ENCODE measurements around the gene SSX1. TPM values are rescaled to one million over a fixed set of nuclear protein-coding genes. Genes with fewer than 3 reads are reported as not detected.
"Not testable (repeated sequence)": the region's sequence is repeated elsewhere in the genome, so short reads cannot be mapped to it uniquely, and the experiment has no call there.

SSX1 gene, protein sequence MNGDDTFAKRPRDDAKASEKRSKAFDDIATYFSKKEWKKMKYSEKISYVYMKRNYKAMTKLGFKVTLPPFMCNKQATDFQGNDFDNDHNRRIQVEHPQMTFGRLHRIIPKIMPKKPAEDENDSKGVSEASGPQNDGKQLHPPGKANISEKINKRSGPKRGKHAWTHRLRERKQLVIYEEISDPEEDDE
- not detected in 2 replicates for total RNA-seq
- polyA plus RNA-seq (2012): not detected

DNA sequence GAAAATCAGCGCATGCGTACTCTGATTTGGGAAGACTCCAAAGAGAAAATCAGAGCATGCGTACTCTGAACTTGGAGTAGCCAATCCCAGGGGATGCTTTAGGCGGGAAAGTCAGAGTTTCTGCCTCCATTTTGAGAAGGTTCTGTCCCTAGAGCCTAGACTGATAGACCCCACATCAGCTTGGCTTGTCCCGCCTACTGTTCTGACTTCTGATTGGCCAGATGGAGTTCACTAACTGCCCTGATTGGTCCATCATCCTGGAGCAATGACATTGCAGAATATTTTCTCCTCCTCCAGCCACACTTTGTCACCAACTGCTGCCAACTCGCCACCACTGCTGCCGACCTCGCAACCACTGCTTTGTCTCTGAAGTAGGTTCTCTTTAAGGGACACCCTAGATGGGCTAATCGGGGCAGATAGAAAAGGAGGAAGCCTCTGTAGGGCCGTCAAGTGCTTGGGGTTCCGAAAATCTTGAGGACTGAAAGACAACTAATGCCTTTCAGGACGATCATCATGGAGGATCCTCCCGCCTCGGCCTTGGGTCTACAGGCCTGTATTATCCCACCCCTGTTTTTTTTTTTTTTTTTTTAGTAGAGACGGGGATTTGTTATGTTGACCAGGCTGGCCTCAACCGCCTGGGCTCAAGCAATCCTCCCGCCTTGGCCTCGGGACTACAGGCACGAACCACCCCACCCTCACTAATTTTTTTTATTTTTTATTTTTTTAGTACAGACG lies at the start of gene SSX1:
SSX1 (plus strand) TSS at position 331 of the 735 bp plus-strand sequence. CDS start 1,850 bp downstream, outside the sequence.
- not testable (repeated sequence) for DNase-seq (ENCODE audit: low read depth)

DNA sequence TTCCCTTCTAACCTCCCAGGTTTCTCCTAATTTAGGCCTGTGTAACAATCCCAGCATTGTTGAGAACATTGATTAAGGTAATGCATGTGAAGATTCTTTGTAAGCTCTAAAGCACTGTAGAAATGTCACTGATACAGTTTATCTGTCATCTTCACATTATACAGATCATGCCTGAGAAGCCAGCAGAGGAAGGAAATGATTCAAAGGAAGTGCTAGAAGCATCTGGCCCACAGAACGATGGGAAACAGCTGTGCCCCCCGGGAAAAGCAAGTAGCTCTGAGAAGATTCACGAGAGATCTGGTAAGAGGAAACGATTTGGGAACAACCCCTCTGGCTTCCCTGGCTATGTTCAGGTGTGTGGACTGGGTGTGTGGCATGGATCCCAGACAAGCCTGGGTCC lies 40.9 kb upstream of the SSX1 start:
- not testable (repeated sequence) for DNase-seq (ENCODE audit: low read depth)

DNA sequence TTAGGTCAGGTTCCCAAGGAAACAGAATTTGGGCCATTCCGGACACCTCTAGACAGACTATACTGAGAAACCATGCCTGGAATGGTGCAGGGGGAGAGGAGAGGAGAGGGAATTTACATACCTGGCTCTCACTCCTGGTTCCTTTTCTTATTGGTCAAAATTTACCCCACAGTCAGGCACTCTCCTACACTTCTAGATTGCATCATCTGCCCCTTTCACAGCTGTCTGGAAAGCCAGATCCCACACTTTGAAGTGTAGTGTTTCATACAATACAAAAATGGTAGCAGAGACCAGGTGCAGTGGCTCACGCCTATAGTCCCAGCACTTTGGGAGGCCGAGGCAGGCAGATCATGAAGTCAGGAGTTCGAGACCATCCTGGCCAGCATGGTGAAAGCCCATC lies 31.0 kb upstream of the SSX1 start:
- not testable (repeated sequence) for DNase-seq (ENCODE audit: low read depth)

DNA sequence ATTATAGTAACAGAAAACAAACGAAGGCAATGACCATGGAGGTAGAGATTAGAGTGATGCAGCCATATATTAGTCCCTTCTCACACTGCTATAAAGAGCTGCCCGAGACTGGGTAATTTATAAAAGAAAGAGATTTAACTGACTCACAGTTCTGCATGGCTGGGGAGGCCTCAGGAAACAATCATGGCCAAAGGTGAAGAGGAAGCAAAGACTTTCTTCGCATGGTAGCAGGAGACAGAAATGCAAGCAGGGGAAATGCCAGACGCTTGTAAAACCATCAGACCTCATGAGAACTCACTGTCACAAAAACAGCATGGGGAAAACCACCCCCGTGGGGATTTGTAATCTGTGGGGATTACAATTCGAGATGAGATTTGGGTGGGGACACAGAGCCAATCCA lies 2.2 kb upstream of the SSX1 start:
- not testable (repeated sequence) for DNase-seq (ENCODE audit: low read depth)

DNA sequence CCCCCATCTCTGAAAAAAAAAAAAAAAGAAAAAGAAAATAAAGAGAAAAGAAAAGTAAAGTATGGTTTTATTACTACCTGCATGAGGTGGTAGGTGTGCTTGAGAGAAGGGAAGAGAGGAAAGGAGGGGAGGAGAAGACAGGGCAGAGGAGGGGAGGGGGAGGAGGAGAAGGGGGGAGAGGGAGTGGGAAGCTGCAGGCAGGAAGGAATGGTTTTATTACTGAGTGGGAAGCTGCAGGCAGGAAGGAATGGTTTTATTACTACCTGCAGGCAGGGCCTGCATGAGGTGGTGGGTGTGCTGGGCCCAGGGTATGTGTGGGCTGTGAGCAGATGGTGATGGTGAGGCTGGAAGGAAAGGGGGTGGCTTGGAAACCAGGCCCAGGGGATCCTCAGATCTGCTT lies 19.2 kb downstream of the SSX1 start:
- not testable (repeated sequence) for DNase-seq (ENCODE audit: low read depth)

DNA sequence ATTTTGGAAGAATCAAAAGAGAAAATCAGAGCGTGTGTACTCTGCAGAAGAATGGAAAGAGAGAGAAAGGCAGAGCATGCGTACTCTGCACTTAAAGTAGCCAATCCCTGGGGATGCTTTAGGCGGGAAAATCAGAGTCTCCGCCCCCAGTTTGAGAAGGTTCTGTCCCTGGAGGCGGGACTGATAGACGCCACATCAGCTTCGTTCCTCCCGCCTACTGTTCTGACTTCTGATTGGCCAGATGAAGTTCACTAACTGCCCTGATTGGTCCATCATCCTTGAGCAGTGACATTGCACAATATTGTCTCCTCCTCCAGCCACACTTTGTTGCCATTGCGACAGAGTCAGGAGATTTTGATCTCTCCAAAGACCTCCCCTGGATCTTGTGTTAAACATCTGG lies 23.8 kb downstream of the SSX1 start:
- no peak for DNase-seq (ENCODE audit: low read depth)

DNA sequence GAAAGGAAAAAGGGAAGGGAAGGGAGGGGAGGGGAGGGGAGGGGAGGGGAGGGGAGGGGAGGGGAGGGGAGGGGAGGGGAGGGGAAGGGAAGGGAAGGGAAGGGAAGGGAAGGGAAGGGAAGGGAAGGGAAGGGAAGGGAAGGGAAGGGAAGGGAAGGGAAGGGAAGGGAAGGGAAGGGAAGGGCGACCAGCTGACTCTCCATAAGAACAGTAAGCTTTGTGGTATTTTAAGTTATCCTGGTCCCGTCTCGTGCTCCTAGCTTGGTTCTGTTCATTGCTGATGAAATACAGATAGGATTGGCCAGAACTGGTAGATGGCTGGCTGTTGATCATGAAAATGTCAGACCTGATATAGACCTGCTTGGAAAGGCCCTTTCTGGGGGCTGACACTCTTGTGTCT lies 25.5 kb downstream of the SSX1 start:
- not testable (repeated sequence) for DNase-seq (ENCODE audit: low read depth)

DNA sequence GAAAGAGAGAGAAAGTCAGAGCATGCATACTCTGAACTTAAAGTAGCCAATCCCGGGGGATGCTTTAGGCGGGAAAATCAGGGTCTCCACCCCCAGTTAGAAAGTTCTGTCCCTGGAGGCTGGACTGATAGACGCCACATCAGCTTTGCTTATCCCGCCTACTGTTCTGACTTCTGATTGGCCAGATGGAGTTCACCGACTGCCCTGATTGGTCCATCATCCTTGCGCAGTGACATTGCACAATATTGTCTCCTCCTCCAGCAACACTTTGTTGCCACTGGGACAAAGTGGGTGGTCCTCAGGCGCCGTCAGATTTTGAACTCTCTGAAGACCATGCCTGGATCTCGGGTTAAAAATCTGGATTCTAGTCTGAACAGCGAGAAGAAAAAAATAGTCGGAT lies 51.0 kb downstream of the SSX1 start:
- no peak for DNase-seq (ENCODE audit: low read depth)

DNA sequence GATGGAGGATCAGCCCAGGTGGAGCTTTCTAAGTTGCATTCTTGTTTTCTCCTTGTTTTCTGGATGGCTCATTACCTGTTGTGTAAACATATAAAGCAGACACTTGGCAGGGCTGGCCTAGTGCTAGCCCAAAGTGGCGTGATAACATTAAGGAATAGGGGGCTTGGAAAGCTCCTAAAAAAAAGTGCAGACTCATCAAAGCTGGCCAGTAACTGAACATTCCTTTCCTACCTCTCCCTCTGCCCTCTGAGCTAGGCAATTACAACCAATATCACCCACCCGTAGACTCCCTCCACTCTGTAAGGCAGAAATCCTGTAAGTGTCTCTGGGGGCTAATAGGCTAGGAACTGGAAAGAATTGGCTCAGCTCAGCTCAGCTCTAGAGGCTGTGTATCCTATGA lies 58.8 kb downstream of the SSX1 start:
- DNase-seq (ENCODE audit: low read depth): not testable (repeated sequence)

Other genes starting within 250 kb of the SSX1 start
- gene SPACA5, start 248.4 kb upstream of the SSX1 start, total RNA-seq: not detected in 2 replicates
- gene ZNF630, start 183.8 kb upstream of the SSX1 start, total RNA-seq: 1.5 and 2.2 TPM in 2 replicates
- gene SPACA5B, start 124.8 kb upstream of the SSX1 start, total RNA-seq: not detected in 2 replicates
- gene SSX5, start 58.6 kb upstream of the SSX1 start, total RNA-seq: not detected in 2 replicates
- not detected in 2 replicates for gene SSX3, start 101.3 kb downstream of the SSX1 start, total RNA-seq
- 0.64 and 0.78 TPM in 2 replicates for gene SSX4, start 128.1 kb downstream of the SSX1 start, total RNA-seq
- 0.64 and 0.78 TPM in 2 replicates for gene SSX4B, start 156.6 kb downstream of the SSX1 start, total RNA-seq
- gene SLC38A5, start 214.9 kb downstream of the SSX1 start, total RNA-seq: 1.8 and 2.3 TPM in 2 replicates
- 79.5 and 90.0 TPM in 2 replicates for gene FTSJ1, start 220.8 kb downstream of the SSX1 start, total RNA-seq

Measured in myocyte (in vitro differentiated cells).